Activated T-helper 17 cell treated with anti-CD3 and anti-CD28 coated beads, Interleukin-2, amount 50 U/mL, for 72 hours (primary cell): ENCODE data around the gene FADS2. TPM values are rescaled to one million over a fixed set of nuclear protein-coding genes. Genes with fewer than 3 reads are reported as not detected.

Experiments
- ATAC-seq: fragments of 150-1000 bp; cut with Tn5 transposase; replicated peaks from 2 replicates; pipeline ENCODE4 v1.10.0; 2021; ENCODE audit warnings: mild to moderate bottlenecking, moderate library complexity
- H3K27ac Mint-ChIP-seq: one replicate; pipeline ENCODE4 v1.8.0; 2022; ENCODE audit warnings: mixed read lengths
- H3K27me3 Mint-ChIP-seq: one replicate; pipeline ENCODE4 v1.8.0; 2022; ENCODE audit warnings: mixed read lengths
- H3K36me3 Mint-ChIP-seq: one replicate; pipeline ENCODE4 v1.8.0; 2022; ENCODE audit warnings: low read depth, mild to moderate bottlenecking, mixed read lengths
- H3K4me1 Mint-ChIP-seq: one replicate; pipeline ENCODE4 v1.8.0; 2022; ENCODE audit warnings: mixed read lengths
- H3K4me3 Mint-ChIP-seq: one replicate; pipeline ENCODE4 v1.8.0; 2022; ENCODE audit warnings: mild to moderate bottlenecking, mixed read lengths
- H3K9me3 Mint-ChIP-seq: one replicate; pipeline ENCODE4 v1.8.0; 2022; ENCODE audit warnings: mixed read lengths
- total RNA-seq, 2 donors: library from RNA; stranded (reverse); gene quantifications; one replicate each; pipeline ENCODE4 v1.2.3, GENCODE V29; 2022

FADS2 gene
- total RNA-seq, 2 donors from 2014 or later = 9.4 to 58.3 TPM

GRCh38 chr11:61855939-61856680, 28.0 kb downstream of the FADS2 start:
- Mint-ChIP-seq H3K4me1 (no peaks in the 10 kb centered on the region), H3K36me3 (peaks cover 43% of the 10 kb centered on the region), H3K4me3 (no peak overlapping the region), H3K27me3 (no peaks in the 10 kb centered on the region), H3K9me3 (no peaks in the 10 kb centered on the region), H3K27ac (no peak overlapping the region)
- ATAC-seq = no peak

GRCh38 chr11:61860054-61860903, 32.2 kb downstream of the FADS2 start:
- no peak for ATAC-seq

DNA sequence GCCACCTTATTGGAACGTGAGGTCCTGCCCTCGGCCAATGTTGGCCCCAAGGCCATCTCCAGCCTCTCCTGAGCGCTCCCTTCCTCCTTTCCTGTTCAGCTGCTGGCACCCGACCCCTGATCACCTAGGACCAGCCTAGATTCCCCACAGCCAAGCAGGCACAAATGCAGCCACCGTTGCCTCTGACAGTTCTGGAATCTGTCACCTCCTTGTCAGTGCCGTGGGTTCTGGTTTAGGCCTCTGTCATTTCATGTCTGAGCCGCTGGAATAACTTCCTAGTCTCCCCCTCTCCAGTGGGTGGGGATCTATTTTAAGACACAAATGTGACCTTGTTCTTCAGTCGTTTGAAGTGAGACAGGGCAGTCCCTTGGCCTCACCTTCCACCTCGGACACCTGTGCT, 33.5 kb downstream of the FADS2 start:
- no peaks in the 10 kb centered on the region for H3K4me1 Mint-ChIP-seq
- H3K36me3 Mint-ChIP-seq = peaks cover 43% of the 10 kb centered on the region
- no peaks in the 10 kb centered on the region for H3K27me3 Mint-ChIP-seq
- H3K27ac Mint-ChIP-seq = no peak overlapping the region
- no peaks in the 10 kb centered on the region for H3K9me3 Mint-ChIP-seq
- no peak overlapping the region for H3K4me3 Mint-ChIP-seq
- ATAC-seq = no peak

More at GRCh38 chr11:61860054-61860903, 32.2 kb downstream of the FADS2 start:
- no peak overlapping the region for H3K27ac Mint-ChIP-seq
- H3K4me1 Mint-ChIP-seq = no peaks in the 10 kb centered on the region
- H3K4me3 Mint-ChIP-seq = no peak overlapping the region
- peaks cover 43% of the 10 kb centered on the region for H3K36me3 Mint-ChIP-seq
- no peaks in the 10 kb centered on the region for H3K9me3 Mint-ChIP-seq
- H3K27me3 Mint-ChIP-seq = no peaks in the 10 kb centered on the region

- H3K36me3 Mint-ChIP-seq = peaks cover 43% of the 10 kb centered on the region
- no peaks in the 10 kb centered on the region for H3K4me1 Mint-ChIP-seq
- ATAC-seq = no peak
- H3K9me3 Mint-ChIP-seq = no peaks in the 10 kb centered on the region
- H3K27me3 Mint-ChIP-seq = no peaks in the 10 kb centered on the region
- no peak overlapping the region for H3K27ac Mint-ChIP-seq
- H3K4me3 Mint-ChIP-seq = no peak overlapping the region
Observed at GRCh38 chr11:61862714-61863547, 34.8 kb downstream of the FADS2 start.

DNA sequence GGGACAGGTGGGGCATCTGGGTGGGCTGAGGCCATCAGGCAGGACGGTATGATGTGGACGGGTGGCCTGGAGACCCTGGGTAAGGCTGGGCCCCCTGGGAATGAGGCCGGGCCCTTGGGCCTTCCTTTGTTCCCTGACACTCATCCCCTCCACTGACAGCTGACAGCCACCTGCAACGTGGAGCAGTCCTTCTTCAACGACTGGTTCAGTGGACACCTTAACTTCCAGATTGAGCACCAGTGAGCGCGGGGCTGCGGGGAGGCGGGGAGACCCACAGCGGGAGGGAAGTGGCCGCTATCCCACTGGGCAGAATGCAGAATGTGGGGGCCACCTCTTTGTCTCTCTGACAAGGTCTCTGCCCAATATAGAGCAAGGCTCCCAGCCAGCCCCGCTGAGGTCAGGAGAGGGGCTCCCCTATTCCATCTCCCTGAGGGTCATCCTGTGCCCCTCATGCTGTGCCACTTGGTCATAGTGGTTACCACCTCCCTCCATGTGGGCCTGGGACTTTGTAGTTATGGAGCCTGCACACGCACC, 35.5 kb downstream of the FADS2 start:
- no peak for ATAC-seq
- Mint-ChIP-seq H3K9me3 (no peaks in the 10 kb centered on the region), H3K27me3 (no peaks in the 10 kb centered on the region)

GRCh38 chr11:61864814-61865775, 37.0 kb downstream of the FADS2 start:
- Mint-ChIP-seq H3K36me3 (peaks cover 25% of the 10 kb centered on the region), H3K27me3 (no peaks in the 10 kb centered on the region), H3K27ac (no peak overlapping the region), H3K4me3 (no peak overlapping the region), H3K4me1 (no peaks in the 10 kb centered on the region), H3K9me3 (no peaks in the 10 kb centered on the region)
- ATAC-seq = no peak

More for the DNA sequence above, 35.5 kb downstream of the FADS2 start:
- no peak overlapping the region for H3K4me3 Mint-ChIP-seq
- H3K36me3 Mint-ChIP-seq = peaks cover 39% of the 10 kb centered on the region
- no peak overlapping the region for H3K27ac Mint-ChIP-seq
- H3K4me1 Mint-ChIP-seq = no peaks in the 10 kb centered on the region

- H3K36me3 Mint-ChIP-seq = peaks cover 16% of the 10 kb centered on the region
- no peaks in the 10 kb centered on the region for H3K27me3 Mint-ChIP-seq
- H3K4me1 Mint-ChIP-seq = peaks cover 7% of the 10 kb centered on the region
- H3K27ac Mint-ChIP-seq = no peak overlapping the region
- H3K9me3 Mint-ChIP-seq = no peaks in the 10 kb centered on the region
- H3K4me3 Mint-ChIP-seq = no peak overlapping the region
- ATAC-seq = no peak
Observed at GRCh38 chr11:61866231-61866957, 38.3 kb downstream of the FADS2 start.

GRCh38 chr11:61866958-61867343, 38.9 kb downstream of the FADS2 start:
- peaks cover 7% of the 10 kb centered on the region for H3K4me1 Mint-ChIP-seq
- ATAC-seq = no peak
- H3K9me3 Mint-ChIP-seq = no peaks in the 10 kb centered on the region
- H3K36me3 Mint-ChIP-seq = peaks cover 10% of the 10 kb centered on the region
- no peaks in the 10 kb centered on the region for H3K27me3 Mint-ChIP-seq
- H3K4me3 Mint-ChIP-seq = no peak overlapping the region
- no peak overlapping the region for H3K27ac Mint-ChIP-seq

DNA sequence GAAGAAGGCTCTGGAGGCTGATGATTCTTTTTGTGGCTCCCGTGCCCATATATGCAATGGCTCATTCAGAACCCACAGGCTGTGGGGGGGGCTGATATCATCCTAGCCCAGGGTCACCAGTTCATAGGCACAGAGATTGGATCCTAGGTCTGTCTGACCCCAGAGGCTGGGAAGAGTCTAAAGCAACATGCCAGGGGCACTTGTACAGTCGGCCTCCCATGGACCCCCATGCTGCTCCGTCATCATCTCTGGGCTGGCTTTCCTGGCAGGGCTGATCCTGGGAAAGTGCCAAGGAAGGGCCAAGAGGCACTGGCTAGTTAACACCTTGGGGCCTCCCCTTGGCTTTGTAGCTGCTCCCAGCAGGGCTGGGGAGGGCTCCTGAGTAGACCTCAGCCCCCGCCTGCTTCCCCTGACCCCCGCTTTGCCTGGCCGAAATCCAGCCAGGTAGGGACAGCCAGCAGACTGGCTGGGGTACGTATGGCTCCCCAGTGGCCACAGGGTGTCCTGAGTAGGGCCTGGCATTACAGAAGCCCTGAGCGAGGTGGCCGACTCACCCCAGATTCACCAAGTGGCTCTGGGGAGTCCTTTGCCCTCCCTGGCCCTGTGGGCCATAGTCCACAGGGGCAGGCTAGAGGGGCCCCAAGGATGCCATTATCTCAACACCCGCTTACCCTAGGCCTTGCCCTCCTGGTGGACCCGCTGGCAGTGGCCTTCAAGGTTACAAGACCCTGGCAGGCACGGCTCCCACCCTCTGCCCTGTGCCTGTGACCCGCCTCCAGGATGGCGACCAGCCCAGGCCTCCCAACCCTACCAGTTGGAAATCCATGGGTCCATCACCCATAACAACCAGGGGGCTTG, 40.7 kb downstream of the FADS2 start:
- Mint-ChIP-seq H3K9me3 (no peaks in the 10 kb centered on the region), H3K36me3 (peaks cover 8% of the 10 kb centered on the region), H3K27me3 (no peaks in the 10 kb centered on the region), H3K27ac (no peak overlapping the region), H3K4me1 (peaks cover 7% of the 10 kb centered on the region), H3K4me3 (no peak overlapping the region)
- no peak for ATAC-seq

DNA sequence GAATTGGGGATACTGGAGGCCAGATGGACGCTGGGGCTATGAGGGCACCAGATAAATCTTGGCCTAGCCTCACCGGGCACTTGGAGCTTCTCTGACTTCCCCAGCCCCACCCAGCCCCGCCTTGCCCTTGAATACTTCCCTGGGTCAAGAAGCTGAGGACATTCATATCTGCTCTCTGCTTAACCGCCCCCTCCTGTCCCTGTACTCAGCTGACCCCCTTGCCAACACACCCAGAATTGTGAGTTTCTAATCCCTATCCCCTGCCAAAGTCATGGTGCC, 41.3 kb downstream of the FADS2 start:
- no peak overlapping the region for H3K4me3 Mint-ChIP-seq
- peaks cover 8% of the 10 kb centered on the region for H3K36me3 Mint-ChIP-seq
- peaks cover 7% of the 10 kb centered on the region for H3K4me1 Mint-ChIP-seq
- ATAC-seq = no peak
- H3K27ac Mint-ChIP-seq = no peak overlapping the region
- H3K27me3 Mint-ChIP-seq = no peaks in the 10 kb centered on the region
- no peaks in the 10 kb centered on the region for H3K9me3 Mint-ChIP-seq

DNA sequence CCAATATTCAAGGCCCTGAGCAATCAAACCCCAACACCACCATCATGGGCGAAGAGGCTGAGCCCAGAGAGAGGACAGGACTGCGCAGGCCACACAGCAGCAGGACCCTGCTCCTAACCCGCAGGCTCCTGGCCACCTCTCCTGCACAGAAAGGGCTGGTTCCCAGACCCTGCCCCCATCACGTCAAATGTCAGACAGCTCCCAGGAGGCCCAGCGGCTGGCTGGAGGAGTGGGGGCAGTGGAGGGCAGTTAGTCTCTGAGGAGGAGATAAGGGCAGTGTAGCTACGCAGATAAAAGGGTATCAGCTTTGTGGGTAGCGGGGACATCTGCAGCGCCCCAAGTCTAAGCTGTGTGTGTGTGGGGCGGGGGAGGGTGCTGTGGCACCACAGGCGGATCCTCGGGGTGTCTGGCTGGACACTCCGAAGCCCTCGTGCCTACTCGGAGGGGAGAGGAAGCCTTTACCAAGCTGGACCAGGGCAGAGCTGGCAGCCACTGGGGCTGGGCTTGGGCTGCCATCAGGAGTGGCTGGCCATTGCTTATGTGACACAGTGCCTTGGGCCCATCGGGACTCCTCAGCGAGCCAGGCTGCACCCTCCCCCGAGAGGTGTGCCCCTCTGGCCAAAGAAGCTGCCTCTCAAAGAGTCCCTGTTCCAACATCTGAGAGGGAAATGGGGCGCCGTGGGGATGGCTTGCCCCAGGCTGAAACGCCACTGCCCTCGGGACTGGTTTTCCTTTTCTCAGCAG, 41.8 kb downstream of the FADS2 start:
- no peak for ATAC-seq
- Mint-ChIP-seq H3K27ac (no peak overlapping the region), H3K9me3 (no peaks in the 10 kb centered on the region), H3K36me3 (peaks cover 4% of the 10 kb centered on the region), H3K4me1 (peaks cover 7% of the 10 kb centered on the region), H3K27me3 (no peaks in the 10 kb centered on the region), H3K4me3 (no peak overlapping the region)

GRCh38 chr11:61870541-61871031, 42.5 kb downstream of the FADS2 start:
- H3K27ac Mint-ChIP-seq = no peak overlapping the region
- H3K27me3 Mint-ChIP-seq = no peaks in the 10 kb centered on the region
- H3K9me3 Mint-ChIP-seq = no peaks in the 10 kb centered on the region
- no peaks in the 10 kb centered on the region for H3K36me3 Mint-ChIP-seq
- peaks cover 7% of the 10 kb centered on the region for H3K4me1 Mint-ChIP-seq
- no peak overlapping the region for H3K4me3 Mint-ChIP-seq
- ATAC-seq = no peak
